Progenitor cell of endocrine pancreas (in vitro differentiated cells): Measurements from ENCODE around the gene PPP6R3. TPM values are rescaled to one million over a fixed set of nuclear protein-coding genes. Genes with fewer than 3 reads are reported as not detected.

Experiments used
- DNase-seq: peaks from one replicate; pipeline ENCODE4 v3.0.0; 2021; ENCODE audit warnings: low spot score; ENCODE audit not compliant: unreplicated experiment
- H3K27ac Mint-ChIP-seq: 2 replicates; pipeline ENCODE4 v1.8.0; 2021; ENCODE audit warnings: mild to moderate bottlenecking, moderate library complexity, mixed read lengths
- H3K27me3 Mint-ChIP-seq: 2 replicates; pipeline ENCODE4 v1.8.0; 2021; ENCODE audit warnings: mixed read lengths
- H3K36me3 Mint-ChIP-seq: 2 replicates; pipeline ENCODE4 v1.8.0; 2022; ENCODE audit warnings: mixed read lengths; ENCODE audit not compliant: insufficient read depth
- H3K4me1 Mint-ChIP-seq: 2 replicates; pipeline ENCODE4 v1.8.0; 2021; ENCODE audit warnings: low read depth, mixed read lengths
- H3K4me3 Mint-ChIP-seq: 2 replicates; pipeline ENCODE4 v1.8.0; 2021; ENCODE audit warnings: low read depth, mild to moderate bottlenecking, moderate library complexity, mixed read lengths
- H3K9me3 Mint-ChIP-seq: 2 replicates; pipeline ENCODE4 v1.8.0; 2021; ENCODE audit warnings: low read depth, mixed read lengths
- CTCF ChIP-seq: fragments of 200-600 bp; sonication (generic); IDR thresholded peaks from one replicate; pipeline ENCODE4 v1.5.0; 2021; ENCODE audit warnings: antibody characterized with exemption, mild to moderate bottlenecking; ENCODE audit not compliant: unreplicated experiment
- total RNA-seq: library from RNA; stranded (reverse); gene quantifications from 2 replicates; pipeline ENCODE4 v1.2.1, GENCODE V29; 2021

Gene PPP6R3
- total RNA-seq, 1 donor from 2014 or later = 124 TPM

GRCh38 chr11:68596231-68596630, 135.7 kb downstream of the PPP6R3 start:
- no peaks in the 10 kb centered on the region for H3K27me3 Mint-ChIP-seq
- DNase-seq = no peak
- H3K36me3 Mint-ChIP-seq = peaks cover 51% of the 10 kb centered on the region
- no peak overlapping the region for H3K4me3 Mint-ChIP-seq
- no peak for TF ChIP-seq CTCF
- no peaks in the 10 kb centered on the region for H3K9me3 Mint-ChIP-seq
- H3K27ac Mint-ChIP-seq = peak overlapping the region; percentile 6
- H3K4me1 Mint-ChIP-seq = peaks cover 12% of the 10 kb centered on the region

- Mint-ChIP-seq H3K4me3 (no peak overlapping the region), H3K36me3 (peaks cover 47% of the 10 kb centered on the region), H3K4me1 (no peaks in the 10 kb centered on the region), H3K9me3 (no peaks in the 10 kb centered on the region), H3K27me3 (no peaks in the 10 kb centered on the region), H3K27ac (peak overlapping the region; percentile 62)
- TF ChIP-seq CTCF = no peak
- DNase-seq = no peak
These were observed 138.5 kb downstream of the PPP6R3 start for GRCh38 chr11:68598816-68599653.

- Mint-ChIP-seq H3K4me3 (no peak overlapping the region), H3K27ac (no peak overlapping the region), H3K4me1 (no peaks in the 10 kb centered on the region), H3K27me3 (no peaks in the 10 kb centered on the region), H3K36me3 (peaks cover 48% of the 10 kb centered on the region), H3K9me3 (no peaks in the 10 kb centered on the region)
- DNase-seq = no peak
- TF ChIP-seq CTCF = no peak
These were observed 140.6 kb downstream of the PPP6R3 start for GRCh38 chr11:68601147-68601546.

- Mint-ChIP-seq H3K27ac (peak overlapping the region; percentile 89), H3K36me3 (peaks cover 39% of the 10 kb centered on the region), H3K27me3 (no peaks in the 10 kb centered on the region), H3K4me1 (no peaks in the 10 kb centered on the region), H3K9me3 (no peaks in the 10 kb centered on the region), H3K4me3 (no peak overlapping the region)
- DNase-seq = no peak
- TF ChIP-seq CTCF = no peak
These were observed 149.2 kb downstream of the PPP6R3 start for GRCh38 chr11:68609761-68610160.

GRCh38 chr11:68610452-68611116, 150.0 kb downstream of the PPP6R3 start:
- H3K4me3 Mint-ChIP-seq = no peak overlapping the region
- no peaks in the 10 kb centered on the region for H3K9me3 Mint-ChIP-seq
- peak; percentile 31 for TF ChIP-seq CTCF
- no peaks in the 10 kb centered on the region for H3K27me3 Mint-ChIP-seq
- H3K36me3 Mint-ChIP-seq = peaks cover 40% of the 10 kb centered on the region
- no peaks in the 10 kb centered on the region for H3K4me1 Mint-ChIP-seq
- no peak for DNase-seq
- no peak overlapping the region for H3K27ac Mint-ChIP-seq
